PC-3 (cell line): Measurements from ENCODE around the gene TMEM250.

Source experiments
- EZH2 ChIP-seq: fragments of 300-600 bp; sonication (generic); IDR thresholded peaks from one replicate; pipeline ENCODE4 v1.6.1; 2017; ENCODE audit warnings: antibody characterized with exemption, mild to moderate bottlenecking, low read length; ENCODE audit not compliant: unreplicated experiment
- EZH2phosphoT487 ChIP-seq: fragments of 300-600 bp; sonication (generic); IDR thresholded peaks from 2 replicates; pipeline ENCODE4 v1.6.1; 2018; ENCODE audit warnings: mild to moderate bottlenecking, antibody characterized with exemption, low read length, borderline replicate concordance

DNA sequence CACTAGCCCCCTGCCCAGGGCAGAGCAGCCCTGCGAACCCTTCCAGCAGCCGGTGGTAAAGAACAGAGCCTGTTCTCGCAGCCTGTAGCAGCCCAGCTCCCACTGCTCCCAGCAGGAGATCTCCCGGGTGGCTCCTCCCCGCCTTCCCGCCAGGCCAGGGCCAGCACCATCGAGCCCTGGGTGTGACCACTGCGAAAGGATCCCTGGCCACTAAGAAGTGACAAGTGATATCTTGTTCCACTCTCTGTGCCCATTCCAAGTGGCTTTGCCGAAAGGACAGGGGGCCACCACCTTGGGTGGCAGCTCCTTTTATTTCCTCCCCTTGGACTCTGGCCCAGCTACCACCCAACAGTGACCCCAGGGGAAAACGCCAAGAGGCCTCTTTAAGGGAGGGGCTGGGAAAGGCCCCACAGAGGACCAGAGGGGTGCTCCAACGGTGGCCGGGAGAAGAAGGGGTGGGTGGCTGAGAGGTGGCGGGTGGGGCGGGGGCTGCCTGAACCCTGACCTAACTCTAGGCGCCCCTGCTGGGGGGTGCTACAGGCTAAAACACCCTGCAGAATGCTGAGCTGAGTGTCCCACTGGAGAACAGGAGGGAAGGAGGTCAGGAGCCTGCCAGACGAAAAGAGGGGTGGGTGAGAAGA lies 25.2 kb downstream of the TMEM250 start:
- TF ChIP-seq EZH2 (no peak), EZH2phosphoT487 (no peak)
